Kidney (tissue), 14 donors: ENCODE data around the gene ADAMTSL2. TPM values are rescaled to one million over a fixed set of nuclear protein-coding genes. Genes with fewer than 3 reads are reported as not detected.

ENCODE experiments used
- DNase-seq, 5 donors: peaks; one replicate each; pipeline ENCODE4 v3.0.0-alpha.2; 2013 to 2020
- FAIRE-seq: peaks from 2 replicates; lab custom pipeline; 2012; peaks lifted over from hg19 to GRCh38; lab: Jason Lieb, UNC
- H3K27ac ChIP-seq, 2 donors: one replicate each; pipeline ENCODE4 v1.7.0; 2013; ENCODE audit warnings: low read depth in 2 of 2, low read length in 2 of 2, inconsistent platforms in 1 of 2
- H3K27me3 ChIP-seq: one replicate; pipeline ENCODE4 v1.7.1; 2013; ENCODE audit warnings: low read length, inconsistent platforms; ENCODE audit not compliant: control insufficient read depth, insufficient read depth
- H3K36me3 ChIP-seq, 3 donors: one replicate each; pipeline versions ENCODE4 v1.7.0 to v1.7.1; 2013; ENCODE audit warnings: low read length in 3 of 3, control low read depth in 1 of 3, inconsistent platforms in 1 of 3; ENCODE audit not compliant: insufficient read depth in 3 of 3, control insufficient read depth in 2 of 3
- H3K4me1 ChIP-seq, 3 donors: one replicate each; pipeline versions ENCODE4 v1.7.0 to v1.7.1; 2013; ENCODE audit warnings: low read length in 3 of 3, inconsistent platforms in 1 of 3, low read depth in 1 of 3; ENCODE audit not compliant: control insufficient read depth in 2 of 3, insufficient read depth in 2 of 3
- H3K4me3 ChIP-seq, 3 donors: one replicate each; pipeline versions ENCODE4 v1.7.0 to v1.8.1; 2013; ENCODE audit warnings: low read length in 3 of 3, control low read depth in 1 of 3, inconsistent platforms in 1 of 3
- H3K9ac ChIP-seq, 3 donors: one replicate each; pipeline versions ENCODE4 v1.7.0 to v1.7.1; 2013; ENCODE audit warnings: low read length in 3 of 3, control low read depth in 1 of 3, inconsistent platforms in 1 of 3
- H3K9me3 ChIP-seq, 3 donors: one replicate each; pipeline versions ENCODE4 v1.7.0 to v1.7.1; 2013; ENCODE audit warnings: low read length in 3 of 3, control low read depth in 1 of 3, inconsistent platforms in 1 of 3; ENCODE audit not compliant: control insufficient read depth in 2 of 3, insufficient read depth in 1 of 3
- CTCF ChIP-seq: IDR thresholded peaks from 3 replicates; pipeline ENCODE4 v1.5.1; 2012; ENCODE audit warnings: mild to moderate bottlenecking, moderate library complexity, borderline replicate concordance; ENCODE audit not compliant: insufficient read depth; ENCODE audit errors: extremely low read depth
- intact Hi-C: fragments of 100-400 bp; cut with DNase I; formaldehyde crosslinking; loops from one replicate; pipeline ENCODE4 v1.11.1; 2022
- polyA plus RNA-seq: library from polyadenylated mRNA; stranded (reverse); fragments of 350-450 nt; fragmentation: Illumina TruSeq; extraction: RNeasy Lipid Tissue Mini Kit (QIAGEN cat#74804); gene quantifications from one replicate; pipeline ENCODE4 v1.2.3, GENCODE V29; 2014; ENCODE audit warnings: low read depth, low replicate concordance; ENCODE audit not compliant: insufficient read depth
- total RNA-seq: library from RNA; stranded (reverse); fragmentation: NEBNext Ultra II Directional; extraction: Animal tissue kit (Norgen Biotek cat#: 25700); gene quantifications from one replicate; pipeline ENCODE4 v1.2.1, GENCODE V29; 2021
- donor health status: control.
- donor health status: control.
- donor health status: control.
- donor health status: control.
- donor health status: control.
- donor health status: DM: yes; HTN: yes; CAD: no.
- donor health status: Normal renal cell carcinoma (clear cell type).

Gene ADAMTSL2
- total and polyA plus RNA-seq, 2 donors from 2014 or later, result 20.0 to 32.1 TPM

GRCh38 chr9:133508046-133508445 is 26.5 kb upstream of the ADAMTSL2 start:
- FAIRE-seq, result no peak
- no peak overlapping the region for H3K27ac ChIP-seq
- DNase-seq, result peak in 1 of 5 donors; percentile 42
- H3K9me3 ChIP-seq, result no peaks in the 10 kb centered on the region
- H3K9ac ChIP-seq, result no peak overlapping the region
- no peaks in the 10 kb centered on the region for H3K36me3 ChIP-seq
- intact Hi-C loops, result no loop called here
- TF ChIP-seq CTCF, result no peak
- peaks cover 0 to 10% (median 9%) of the 10 kb centered on the region in 3 donors for H3K4me1 ChIP-seq
- no peak overlapping the region for H3K4me3 ChIP-seq
- H3K27me3 ChIP-seq, result no peaks in the 10 kb centered on the region

GRCh38 chr9:133509179-133510083 is 25.1 kb upstream of the ADAMTSL2 start:
- no peak overlapping the region for H3K9ac ChIP-seq
- H3K9me3 ChIP-seq, result no peaks in the 10 kb centered on the region
- intact Hi-C loops, result no loop called here
- no peaks in the 10 kb centered on the region for H3K36me3 ChIP-seq
- no peak overlapping the region for H3K27ac ChIP-seq
- H3K27me3 ChIP-seq, result no peaks in the 10 kb centered on the region
- peaks cover 0 to 10% (median 10%) of the 10 kb centered on the region in 3 donors for H3K4me1 ChIP-seq
- no peak overlapping the region for H3K4me3 ChIP-seq
- no peak for FAIRE-seq
- peak; percentile 83 to 92 (median 88) for DNase-seq
- no peak for TF ChIP-seq CTCF

- Histone ChIP-seq H3K27me3 (no peaks in the 10 kb centered on the region), H3K4me3 (no peak overlapping the region), H3K4me1 (peaks cover 0 to 13% (median 12%) of the 10 kb centered on the region in 3 donors), H3K9me3 (no peaks in the 10 kb centered on the region), H3K36me3 (no peaks in the 10 kb centered on the region), H3K27ac (no peak overlapping the region), H3K9ac (no peak overlapping the region)
- DNase-seq (peak in 1 of 5 donors; percentile 66), FAIRE-seq (no peak)
- intact Hi-C loops, result no loop called here
- TF ChIP-seq CTCF, result no peak
These were observed 23.5 kb upstream of the ADAMTSL2 start for GRCh38 chr9:133510926-133511505.
